ENCODE data around the gene C5orf63. TPM values are rescaled to one million over a fixed set of nuclear protein-coding genes. Genes with fewer than 3 reads are reported as not detected.
A peak's percentile ranks its signal among the peaks of the same experiment; 100 is the strongest.
"Not testable (repeated sequence)": the region's sequence is repeated elsewhere in the genome, so short reads cannot be mapped to it uniquely, and the experiment has no call there.

The C5orf63 gene
- total RNA-seq, 2 donors from 2014 or later = 16.0 to 16.4 TPM

DNA sequence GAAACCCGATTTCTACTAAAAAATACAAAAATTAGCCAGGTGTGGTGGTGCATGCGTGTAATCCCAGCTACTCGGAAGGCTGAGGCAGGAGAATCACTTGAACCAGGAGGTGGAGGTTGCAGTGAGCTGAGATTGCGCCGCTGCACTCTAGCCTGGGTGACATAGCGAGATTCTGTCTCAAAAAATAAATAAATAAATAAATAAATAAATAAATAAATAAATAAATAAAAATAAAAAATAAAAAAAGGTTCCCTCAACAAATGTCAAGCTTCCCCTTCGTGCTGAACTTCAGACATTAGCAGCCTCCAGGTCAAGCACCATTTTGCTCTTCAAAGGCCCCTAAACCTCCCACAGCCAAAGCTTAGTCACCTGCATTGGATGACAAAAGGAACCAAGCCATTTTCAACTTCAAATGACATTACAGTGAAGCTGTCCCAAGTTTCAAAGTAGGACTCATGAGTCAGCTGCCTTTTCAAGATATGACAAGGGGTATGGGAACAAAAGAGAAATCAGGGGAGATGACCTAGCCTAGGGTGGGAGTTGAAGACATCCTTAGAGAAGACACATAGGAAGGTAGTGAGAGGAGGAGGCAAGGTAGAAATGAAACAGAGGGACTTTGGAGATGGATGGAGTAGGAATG lies 49.6 kb downstream of the C5orf63 start:
- peaks cover 31% of the 10 kb centered on the region for H3K4me1 Mint-ChIP-seq (ENCODE audit: low read depth)
- H3K27me3 Mint-ChIP-seq (ENCODE audit: low read depth); H3K36me3 Mint-ChIP-seq (ENCODE audit: insufficient read depth in 2 of 2); H3K27ac Mint-ChIP-seq; H3K9me3 Mint-ChIP-seq; DNase-seq; H3K4me3 Mint-ChIP-seq: not testable (repeated sequence)
- ATAC-seq (replicated peaks in 1 of 2) = peak; percentile 75 to 77

GRCh38 chr5:127022846-127023245 lies 50.5 kb downstream of the C5orf63 start:
- DNase-seq (no peak), ATAC-seq (replicated peaks in 1 of 2) (no peak)
- Mint-ChIP-seq H3K36me3 (ENCODE audit: insufficient read depth in 2 of 2) (no peaks in the 10 kb centered on the region), H3K27ac (no peak overlapping the region), H3K4me3 (no peak overlapping the region), H3K27me3 (ENCODE audit: low read depth) (no peaks in the 10 kb centered on the region), H3K9me3 (no peaks in the 10 kb centered on the region), H3K4me1 (ENCODE audit: low read depth) (peaks cover 27% of the 10 kb centered on the region)

DNA sequence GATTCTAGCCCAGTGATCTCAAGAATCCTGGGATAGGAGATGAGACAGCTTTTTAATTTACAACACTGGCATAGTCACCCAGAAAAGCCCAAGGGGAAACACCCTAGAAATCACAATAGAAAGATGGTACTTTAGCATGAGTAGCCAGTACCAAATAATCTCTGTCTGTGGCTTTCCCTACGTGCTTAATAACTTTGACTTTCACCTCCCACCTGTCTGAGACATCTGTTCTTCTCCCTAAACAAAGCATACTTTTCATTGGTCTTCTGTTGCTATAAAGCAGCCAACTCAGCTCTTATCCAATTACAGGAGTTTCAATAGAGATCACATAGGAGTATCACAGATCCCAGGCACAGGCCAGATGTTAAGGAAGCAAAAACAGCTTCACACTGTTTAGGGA lies 53.4 kb downstream of the C5orf63 start:
- Mint-ChIP-seq H3K9me3 (peaks cover 1 to 2% of the 10 kb centered on the region in 2 donors), H3K4me1 (ENCODE audit: low read depth) (peaks cover 31% of the 10 kb centered on the region), H3K27me3 (ENCODE audit: low read depth) (no peaks in the 10 kb centered on the region), H3K36me3 (ENCODE audit: insufficient read depth in 2 of 2) (peaks cover 0 to 2% of the 10 kb centered on the region in 2 donors), H3K4me3 (no peak overlapping the region), H3K27ac (no peak overlapping the region)
- ATAC-seq (replicated peaks in 1 of 2) (peak in 1 of 2 donors; percentile 21), DNase-seq (no peak)

DNA sequence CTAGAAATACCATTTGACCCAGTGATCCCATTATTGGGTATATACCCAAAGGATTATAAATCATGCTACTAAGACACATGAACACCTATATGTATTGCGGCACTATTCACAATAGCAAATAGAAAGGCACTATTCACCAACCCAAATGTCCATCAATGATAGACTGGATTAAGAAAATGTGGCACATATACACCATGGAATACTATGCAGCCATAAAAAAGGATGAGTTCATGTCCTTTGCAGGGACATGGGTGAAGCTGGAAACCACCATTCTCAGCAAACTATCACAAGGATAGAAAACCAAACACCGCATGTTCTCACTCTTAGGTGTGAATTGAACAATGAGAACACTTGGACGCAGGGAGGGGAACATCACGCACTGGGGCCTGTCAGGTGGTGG lies 56.6 kb downstream of the C5orf63 start:
- H3K4me3 Mint-ChIP-seq; H3K27ac Mint-ChIP-seq; H3K9me3 Mint-ChIP-seq; ATAC-seq (replicated peaks in 1 of 2); H3K36me3 Mint-ChIP-seq (ENCODE audit: insufficient read depth in 2 of 2); H3K27me3 Mint-ChIP-seq (ENCODE audit: low read depth); DNase-seq: not testable (repeated sequence)
- H3K4me1 Mint-ChIP-seq (ENCODE audit: low read depth) = peaks cover 53% of the 10 kb centered on the region

- H3K4me1 Mint-ChIP-seq (ENCODE audit: low read depth) = peaks cover 53% of the 10 kb centered on the region
- no peaks in the 10 kb centered on the region for H3K27me3 Mint-ChIP-seq (ENCODE audit: low read depth)
- H3K36me3 Mint-ChIP-seq (ENCODE audit: insufficient read depth in 2 of 2) = peaks cover 0 to 2% of the 10 kb centered on the region in 2 donors
- no peak overlapping the region for H3K27ac Mint-ChIP-seq
- H3K4me3 Mint-ChIP-seq = no peak overlapping the region
- H3K9me3 Mint-ChIP-seq = peaks cover 1 to 2% of the 10 kb centered on the region in 2 donors
- ATAC-seq (replicated peaks in 1 of 2) (no peak), DNase-seq (no peak)
Measured at GRCh38 chr5:127015716-127016115, 57.6 kb downstream of the C5orf63 start.

DNA sequence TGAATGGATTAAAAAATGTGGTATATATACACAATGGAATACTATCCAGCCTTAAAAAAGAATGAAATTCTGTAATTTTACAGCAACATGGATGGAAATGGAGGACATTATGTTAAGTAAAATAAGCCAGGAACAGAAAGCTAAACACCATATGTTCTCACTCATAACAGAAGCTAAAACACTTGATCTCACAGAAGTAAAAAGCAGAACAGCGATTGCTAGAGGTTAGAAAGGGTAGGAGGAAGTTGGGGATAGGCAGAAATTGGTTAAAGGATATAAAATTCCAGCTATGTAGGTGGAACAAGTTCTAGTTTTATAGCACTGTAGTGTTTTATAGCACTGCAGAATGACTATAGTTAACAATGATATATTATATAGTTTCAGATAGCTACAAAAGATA lies 58.7 kb downstream of the C5orf63 start:
- no peaks in the 10 kb centered on the region for H3K27me3 Mint-ChIP-seq (ENCODE audit: low read depth)
- peaks cover 0 to 3% of the 10 kb centered on the region in 2 donors for H3K36me3 Mint-ChIP-seq (ENCODE audit: insufficient read depth in 2 of 2)
- ATAC-seq (replicated peaks in 1 of 2) = no peak
- peaks cover 1 to 2% of the 10 kb centered on the region in 2 donors for H3K9me3 Mint-ChIP-seq
- no peak for DNase-seq
- H3K27ac Mint-ChIP-seq = no peak overlapping the region
- peaks cover 50% of the 10 kb centered on the region for H3K4me1 Mint-ChIP-seq (ENCODE audit: low read depth)
- H3K4me3 Mint-ChIP-seq = no peak overlapping the region

DNA sequence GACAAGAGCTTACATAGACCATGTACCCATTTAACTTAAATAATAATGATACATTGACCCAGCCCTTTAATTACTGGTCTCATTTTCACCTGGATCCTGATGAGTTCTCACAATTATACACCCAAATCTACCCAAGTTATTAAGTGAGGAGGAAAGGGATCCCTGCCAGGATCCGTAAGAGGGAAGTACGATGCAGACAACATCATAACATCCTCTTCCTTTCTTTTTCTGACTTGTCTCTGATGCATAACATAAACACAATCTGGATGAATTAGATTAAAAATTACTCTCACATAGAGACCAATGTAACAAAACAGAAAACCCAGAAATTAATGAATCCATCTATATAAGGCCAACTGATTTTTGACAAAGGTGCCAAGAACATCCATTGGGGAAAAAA lies 59.9 kb downstream of the C5orf63 start:
- DNase-seq = no peak
- H3K36me3 Mint-ChIP-seq (ENCODE audit: insufficient read depth in 2 of 2) = peaks cover 0 to 3% of the 10 kb centered on the region in 2 donors
- ATAC-seq (replicated peaks in 1 of 2) = no peak
- H3K27ac Mint-ChIP-seq = no peak overlapping the region
- peaks cover 1 to 2% of the 10 kb centered on the region in 2 donors for H3K9me3 Mint-ChIP-seq
- peak overlapping the region in 1 of 2 donors; percentile 22 for H3K4me3 Mint-ChIP-seq
- H3K27me3 Mint-ChIP-seq (ENCODE audit: low read depth) = no peaks in the 10 kb centered on the region
- H3K4me1 Mint-ChIP-seq (ENCODE audit: low read depth) = peaks cover 47% of the 10 kb centered on the region

- Mint-ChIP-seq H3K27ac (no peak overlapping the region), H3K27me3 (ENCODE audit: low read depth) (no peaks in the 10 kb centered on the region), H3K9me3 (peaks cover 1 to 2% of the 10 kb centered on the region in 2 donors), H3K36me3 (ENCODE audit: insufficient read depth in 2 of 2) (peaks cover 0 to 3% of the 10 kb centered on the region in 2 donors), H3K4me3 (peak overlapping the region in 1 of 2 donors; percentile 22), H3K4me1 (ENCODE audit: low read depth) (peaks cover 47% of the 10 kb centered on the region)
- ATAC-seq (replicated peaks in 1 of 2) (no peak), DNase-seq (no peak)
Measured at GRCh38 chr5:127012916-127013315, 60.4 kb downstream of the C5orf63 start.

GRCh38 chr5:127011961-127012644 lies 61.2 kb downstream of the C5orf63 start:
- H3K36me3 Mint-ChIP-seq (ENCODE audit: insufficient read depth in 2 of 2) = peaks cover 0 to 3% of the 10 kb centered on the region in 2 donors
- no peak overlapping the region for H3K27ac Mint-ChIP-seq
- ATAC-seq (replicated peaks in 1 of 2) (peak; percentile 47 to 55), DNase-seq (no peak)
- peak overlapping the region in 1 of 2 donors; percentile 14 for H3K4me3 Mint-ChIP-seq
- H3K4me1 Mint-ChIP-seq (ENCODE audit: low read depth) = peaks cover 47% of the 10 kb centered on the region
- peaks cover 1 to 2% of the 10 kb centered on the region in 2 donors for H3K9me3 Mint-ChIP-seq
- no peaks in the 10 kb centered on the region for H3K27me3 Mint-ChIP-seq (ENCODE audit: low read depth)

GRCh38 chr5:127011153-127011552 lies 62.1 kb downstream of the C5orf63 start:
- ATAC-seq (replicated peaks in 1 of 2) (no peak), DNase-seq (no peak)
- Mint-ChIP-seq H3K9me3 (no peaks in the 10 kb centered on the region), H3K4me1 (ENCODE audit: low read depth) (peaks cover 47% of the 10 kb centered on the region), H3K4me3 (no peak overlapping the region), H3K36me3 (ENCODE audit: insufficient read depth in 2 of 2) (peaks cover 0 to 1% of the 10 kb centered on the region in 2 donors), H3K27me3 (ENCODE audit: low read depth) (no peaks in the 10 kb centered on the region), H3K27ac (no peak overlapping the region)

GRCh38 chr5:127010362-127010761 lies 62.9 kb downstream of the C5orf63 start:
- Mint-ChIP-seq H3K36me3 (ENCODE audit: insufficient read depth in 2 of 2) (peaks cover 0 to 1% of the 10 kb centered on the region in 2 donors), H3K9me3 (no peaks in the 10 kb centered on the region), H3K4me3 (no peak overlapping the region), H3K27me3 (ENCODE audit: low read depth) (no peaks in the 10 kb centered on the region), H3K4me1 (ENCODE audit: low read depth) (peaks cover 47% of the 10 kb centered on the region), H3K27ac (no peak overlapping the region)
- DNase-seq (no peak), ATAC-seq (replicated peaks in 1 of 2) (no peak)

DNA sequence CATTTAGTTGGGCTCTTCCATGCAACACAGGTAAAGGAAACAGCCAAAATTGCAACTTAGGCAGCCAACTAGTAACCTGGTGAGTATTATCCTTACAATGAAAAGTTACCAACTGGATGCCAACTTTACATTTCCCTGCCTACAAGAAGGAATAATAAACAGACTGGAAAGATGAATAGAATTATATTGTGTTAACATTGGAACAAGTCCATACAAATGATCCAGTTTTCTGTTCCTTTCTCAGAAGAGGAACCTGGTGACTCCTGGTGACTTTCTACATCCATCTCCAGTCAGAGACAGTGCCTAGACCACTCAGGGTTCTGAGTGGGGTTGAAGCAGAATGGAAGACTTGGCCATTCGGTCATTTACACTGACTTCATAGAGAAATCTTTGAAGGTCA lies 63.5 kb downstream of the C5orf63 start:
- no peaks in the 10 kb centered on the region for H3K9me3 Mint-ChIP-seq
- H3K27me3 Mint-ChIP-seq (ENCODE audit: low read depth) = no peaks in the 10 kb centered on the region
- peaks cover 41% of the 10 kb centered on the region for H3K4me1 Mint-ChIP-seq (ENCODE audit: low read depth)
- ATAC-seq (replicated peaks in 1 of 2) = no peak
- no peak overlapping the region for H3K4me3 Mint-ChIP-seq
- H3K36me3 Mint-ChIP-seq (ENCODE audit: insufficient read depth in 2 of 2) = peaks cover 0 to 1% of the 10 kb centered on the region in 2 donors
- H3K27ac Mint-ChIP-seq = no peak overlapping the region
- no peak for DNase-seq

GRCh38 chr5:127008300-127008975 lies 64.9 kb downstream of the C5orf63 start:
- H3K4me3 Mint-ChIP-seq = no peak overlapping the region
- H3K27me3 Mint-ChIP-seq (ENCODE audit: low read depth) = no peaks in the 10 kb centered on the region
- H3K36me3 Mint-ChIP-seq (ENCODE audit: insufficient read depth in 2 of 2) = peaks cover 0 to 1% of the 10 kb centered on the region in 2 donors
- H3K27ac Mint-ChIP-seq = no peak overlapping the region
- DNase-seq = no peak
- H3K9me3 Mint-ChIP-seq = no peaks in the 10 kb centered on the region
- peaks cover 28% of the 10 kb centered on the region for H3K4me1 Mint-ChIP-seq (ENCODE audit: low read depth)
- no peak for ATAC-seq (replicated peaks in 1 of 2)
